ENCODE data around the gene DOK3.

Gene DOK3

DNA sequence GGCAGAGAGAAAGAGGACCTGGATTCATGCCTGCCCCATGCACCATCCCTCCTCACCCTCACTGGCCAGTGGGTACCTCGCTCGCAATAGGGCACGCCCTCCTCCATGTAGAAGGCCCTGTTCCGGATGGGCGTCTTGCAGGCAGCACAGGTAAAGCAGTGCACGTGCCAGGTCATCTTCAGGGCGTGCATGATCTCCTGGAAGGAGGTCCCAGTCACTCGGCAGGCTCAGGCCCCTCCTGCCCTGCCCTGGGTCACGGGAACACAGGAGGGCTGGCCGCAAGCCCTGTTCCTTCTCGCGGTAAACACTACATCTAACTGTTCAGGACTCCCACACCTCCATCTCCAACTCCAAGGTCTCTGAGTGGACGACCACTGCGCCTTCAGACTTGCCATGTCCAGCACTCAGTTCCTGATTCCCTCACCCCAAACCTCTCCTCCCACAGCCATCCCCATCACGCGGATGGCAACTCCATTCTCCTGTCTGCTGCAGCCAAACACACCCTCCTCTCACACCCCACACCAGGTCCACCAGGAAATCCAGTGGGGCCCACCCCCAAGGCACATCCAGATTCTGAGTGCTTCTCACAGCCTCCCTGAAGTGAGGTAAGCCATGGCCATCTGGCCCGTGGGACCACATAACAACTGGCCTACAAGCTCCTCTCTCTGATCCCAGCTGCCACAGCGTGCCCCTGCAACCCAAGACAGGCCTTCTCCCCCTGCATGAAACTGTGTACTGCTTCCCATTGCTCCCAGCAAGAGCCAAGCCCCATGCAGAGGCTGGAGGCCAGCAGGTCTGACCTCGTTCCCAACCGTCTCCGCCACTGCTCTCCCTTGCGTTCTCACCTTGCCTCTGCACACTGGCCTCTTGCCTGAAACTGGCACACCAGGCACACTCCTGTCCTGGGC lies 25.4 kb downstream of the DOK3 start:
- TF ChIP-seq, protein P1, sequence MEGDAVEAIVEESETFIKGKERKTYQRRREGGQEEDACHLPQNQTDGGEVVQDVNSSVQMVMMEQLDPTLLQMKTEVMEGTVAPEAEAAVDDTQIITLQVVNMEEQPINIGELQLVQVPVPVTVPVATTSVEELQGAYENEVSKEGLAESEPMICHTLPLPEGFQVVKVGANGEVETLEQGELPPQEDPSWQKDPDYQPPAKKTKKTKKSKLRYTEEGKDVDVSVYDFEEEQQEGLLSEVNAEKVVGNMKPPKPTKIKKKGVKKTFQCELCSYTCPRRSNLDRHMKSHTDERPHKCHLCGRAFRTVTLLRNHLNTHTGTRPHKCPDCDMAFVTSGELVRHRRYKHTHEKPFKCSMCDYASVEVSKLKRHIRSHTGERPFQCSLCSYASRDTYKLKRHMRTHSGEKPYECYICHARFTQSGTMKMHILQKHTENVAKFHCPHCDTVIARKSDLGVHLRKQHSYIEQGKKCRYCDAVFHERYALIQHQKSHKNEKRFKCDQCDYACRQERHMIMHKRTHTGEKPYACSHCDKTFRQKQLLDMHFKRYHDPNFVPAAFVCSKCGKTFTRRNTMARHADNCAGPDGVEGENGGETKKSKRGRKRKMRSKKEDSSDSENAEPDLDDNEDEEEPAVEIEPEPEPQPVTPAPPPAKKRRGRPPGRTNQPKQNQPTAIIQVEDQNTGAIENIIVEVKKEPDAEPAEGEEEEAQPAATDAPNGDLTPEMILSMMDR (IDR thresholded peaks at IDR 0.05; ENCODE audit: extremely low read depth, insufficient read depth, missing control alignments) = no peak
- in situ Hi-C loops (cut with MboI; ENCODE audit: low pct_unique_long_range_greater_than_20kb, low sequenced_read_pairs, unreplicated experiment) = no loop called here
- DNase-seq (ENCODE audit: low spot score) = no peak

DNA sequence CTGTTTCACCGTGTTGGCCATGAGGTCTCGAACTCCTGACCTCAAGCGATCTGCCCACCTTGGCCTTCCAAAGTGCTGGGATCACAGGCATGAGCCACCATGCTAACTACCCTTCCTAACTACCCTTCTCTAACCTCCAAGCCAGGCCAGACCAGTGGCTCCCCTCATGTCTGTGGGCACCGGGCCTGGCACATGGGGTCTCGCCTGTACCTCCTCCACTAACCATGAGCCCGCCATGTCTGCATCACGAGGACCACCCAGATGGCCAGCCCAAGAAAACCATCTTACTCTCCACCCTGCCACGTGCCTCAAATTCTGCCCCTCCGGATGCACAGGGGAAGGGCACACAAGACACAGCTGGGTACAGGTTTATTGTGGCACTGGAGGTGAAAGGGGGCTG lies 26.6 kb downstream of the DOK3 start:
- DNase-seq (ENCODE audit: low spot score) = no peak
- in situ Hi-C loops (cut with MboI; ENCODE audit: low pct_unique_long_range_greater_than_20kb, low sequenced_read_pairs, unreplicated experiment) = no loop called here
- TF ChIP-seq, protein P1 (IDR thresholded peaks at IDR 0.05; ENCODE audit: extremely low read depth, insufficient read depth, missing control alignments) = no peak

DNA sequence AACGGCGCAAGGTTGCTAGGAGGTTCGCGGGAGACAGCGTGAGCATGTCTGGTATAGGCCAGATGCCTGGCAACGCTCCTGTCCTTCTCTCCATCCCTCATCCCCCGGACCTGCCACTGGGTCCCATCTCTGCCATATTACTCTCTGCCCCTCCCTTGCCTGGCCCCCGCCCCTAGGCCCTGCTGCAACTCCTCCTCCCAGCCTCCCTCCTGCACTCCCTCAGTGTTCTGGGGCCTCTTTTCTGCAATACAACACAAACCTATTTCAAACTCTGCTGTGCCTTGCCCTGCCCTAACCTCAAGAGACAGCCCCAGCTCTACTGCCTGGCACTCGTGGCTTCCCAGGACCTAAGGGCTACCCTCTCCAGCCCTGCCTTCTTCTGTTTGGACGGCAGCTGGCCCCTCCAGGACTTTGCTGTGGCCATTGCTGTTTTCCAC lies 27.2 kb downstream of the DOK3 start:
- in situ Hi-C loops (cut with MboI; ENCODE audit: low pct_unique_long_range_greater_than_20kb, low sequenced_read_pairs, unreplicated experiment) = no loop called here
- no peak for DNase-seq (ENCODE audit: low spot score)
- TF ChIP-seq, protein P1 (IDR thresholded peaks at IDR 0.05; ENCODE audit: extremely low read depth, insufficient read depth, missing control alignments) = no peak

DNA sequence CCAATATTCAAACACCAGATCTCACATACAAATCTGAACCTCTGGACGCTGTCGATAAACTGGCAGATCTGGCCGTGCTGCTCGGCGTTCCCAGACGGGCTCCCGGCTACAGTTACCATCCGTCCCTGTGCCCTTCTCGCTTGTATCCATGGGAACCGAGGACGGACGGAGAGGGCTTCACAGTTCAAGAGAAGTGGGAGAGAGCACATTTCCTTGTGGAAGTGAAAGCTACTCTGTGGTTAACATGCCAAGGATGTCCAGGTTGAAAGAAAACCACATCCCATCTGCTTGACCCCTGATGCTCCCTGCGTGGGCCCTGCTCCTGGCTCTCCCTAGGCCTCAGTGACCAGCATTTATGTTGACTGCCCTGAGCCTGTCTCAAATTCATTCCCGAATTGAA lies 29.9 kb downstream of the DOK3 start:
- in situ Hi-C loops (cut with MboI; ENCODE audit: low pct_unique_long_range_greater_than_20kb, low sequenced_read_pairs, unreplicated experiment) = no loop called here
- TF ChIP-seq, protein P1 (IDR thresholded peaks at IDR 0.05; ENCODE audit: extremely low read depth, insufficient read depth, missing control alignments) = no peak
- no peak for DNase-seq (ENCODE audit: low spot score)

DNA sequence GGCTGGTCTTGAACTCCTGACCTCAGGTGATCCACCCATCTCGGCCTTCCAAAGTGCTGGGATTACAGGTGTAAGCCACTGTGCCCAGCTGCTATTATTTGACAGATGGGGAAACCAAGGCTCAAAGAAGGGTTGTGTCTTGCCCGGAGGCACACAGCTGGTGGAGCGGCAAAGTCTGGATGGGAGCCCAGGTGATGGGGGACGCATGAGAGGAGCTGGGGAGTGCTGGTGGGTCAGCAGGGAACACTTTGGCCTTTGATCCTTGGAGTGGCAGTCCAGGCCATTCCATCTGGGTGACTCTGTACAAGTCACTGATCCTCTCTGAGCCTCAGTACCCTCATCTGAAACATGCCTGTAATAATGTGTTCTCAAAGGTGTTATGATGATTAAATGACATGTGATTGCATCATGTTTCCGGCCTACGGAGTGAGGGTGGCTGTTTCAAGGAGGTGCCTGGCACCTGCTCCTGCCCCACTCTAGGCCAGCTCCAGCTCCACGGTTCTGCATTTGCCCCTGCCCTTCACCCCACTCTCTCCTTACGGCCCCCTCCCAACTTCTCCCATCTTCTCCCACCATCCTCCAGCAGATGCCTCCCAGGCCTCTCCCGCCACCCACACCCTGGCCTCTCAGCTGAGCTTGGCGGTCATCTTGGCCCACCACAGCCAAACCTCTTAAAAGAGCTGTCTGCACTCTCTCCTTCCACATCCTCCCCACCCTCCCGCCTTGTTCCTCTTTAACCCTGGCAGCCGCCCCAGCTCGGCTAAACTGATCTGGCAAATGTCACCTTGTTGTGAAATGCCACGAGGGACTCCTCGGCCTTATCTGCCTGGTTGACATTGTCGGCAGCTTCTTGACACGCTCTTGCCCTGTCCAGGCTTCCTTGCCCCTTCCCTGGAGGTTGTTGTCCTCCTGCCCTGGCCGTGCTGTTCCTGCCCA lies 30.6 kb downstream of the DOK3 start:
- TF ChIP-seq, protein P1 (IDR thresholded peaks at IDR 0.05; ENCODE audit: extremely low read depth, insufficient read depth, missing control alignments) = no peak
- no peak for DNase-seq (ENCODE audit: low spot score)
- in situ Hi-C loops (cut with MboI; ENCODE audit: low pct_unique_long_range_greater_than_20kb, low sequenced_read_pairs, unreplicated experiment) = no loop called here

DNA sequence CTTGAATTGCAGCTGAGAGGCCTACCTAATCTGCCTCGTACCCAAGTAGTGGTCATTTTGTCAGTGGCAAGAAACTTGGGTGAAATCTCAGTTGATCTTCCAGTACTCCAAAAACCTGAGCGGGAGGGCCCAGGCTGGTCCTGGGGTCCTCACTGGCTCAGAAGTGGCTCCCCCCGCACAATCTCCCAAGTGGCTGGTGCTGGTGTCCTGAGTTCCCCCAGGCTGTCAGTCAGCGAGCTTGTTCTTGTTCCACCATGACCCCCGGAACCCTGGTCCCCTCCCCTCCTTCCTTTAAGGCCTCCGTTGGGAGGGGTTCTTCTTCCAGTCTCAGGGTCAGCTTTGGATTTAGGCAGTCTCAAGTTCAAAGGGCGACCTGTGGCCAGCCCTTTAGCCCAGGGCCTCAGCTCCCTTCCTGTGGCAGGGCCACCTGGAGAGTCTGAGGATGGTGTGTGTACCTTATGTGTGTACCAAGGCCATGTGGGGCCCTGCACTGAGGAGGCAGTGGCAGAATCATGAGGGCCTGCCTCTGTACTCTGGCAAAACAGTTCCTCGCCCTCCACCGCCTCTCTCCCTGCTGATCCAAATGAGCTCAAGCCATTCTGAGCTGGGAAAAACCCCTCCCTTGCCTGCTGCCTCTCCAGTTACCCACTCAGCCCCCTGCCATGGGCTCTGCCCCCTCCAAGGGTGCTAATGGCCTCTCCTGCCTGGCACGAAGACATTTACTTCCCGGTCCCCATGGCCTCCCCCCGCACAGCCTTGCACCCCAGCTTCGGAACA lies 31.7 kb downstream of the DOK3 start:
- no peak for DNase-seq (ENCODE audit: low spot score)
- in situ Hi-C loops (cut with MboI; ENCODE audit: low pct_unique_long_range_greater_than_20kb, low sequenced_read_pairs, unreplicated experiment) = no loop called here
- TF ChIP-seq, protein P1 (IDR thresholded peaks at IDR 0.05; ENCODE audit: extremely low read depth, insufficient read depth, missing control alignments) = no peak
